Cardiac fibroblast (primary cell): ENCODE measurements around the gene SYNGR3.

Experiments
- DNase-seq, 2 donors: peaks; one replicate each; pipeline versions ENCODE4 v3.0.0 to v3.0.0-alpha.2; 2010; ENCODE audit warnings: low read depth in 2 of 2
- H3K4me3 ChIP-seq, 2 donors: replicated peaks in 1 of 2; 1 replicate in 1 of 2; 2 replicates in 1 of 2; pipeline ENCODE4 v1.5.1; 2011; ENCODE audit warnings: low read depth in 2 of 2, low read length in 2 of 2, mild to moderate bottlenecking in 2 of 2, moderate library complexity in 1 of 2
- CTCF ChIP-seq: IDR thresholded peaks from one replicate; pipeline ENCODE4 v1.5.1; 2011; ENCODE audit warnings: low read depth, mild to moderate bottlenecking, low read length, inconsistent platforms

Gene SYNGR3

GRCh38 chr16:1984347-1985225 is 5.2 kb upstream of the SYNGR3 start:
- peak in 1 of 2 donors; percentile 43 for DNase-seq
- peak overlapping the region; percentile 74 for H3K4me3 ChIP-seq
- TF ChIP-seq CTCF, result no peak

- DNase-seq, result no peak
- peak overlapping the region in 1 of 2 donors; percentile 74 for H3K4me3 ChIP-seq
- TF ChIP-seq CTCF, result no peak
Measured at GRCh38 chr16:1985466-1986150, 4.2 kb upstream of the SYNGR3 start.

GRCh38 chr16:1987198-1987597 is 2.6 kb upstream of the SYNGR3 start:
- H3K4me3 ChIP-seq, result no peak overlapping the region
- TF ChIP-seq CTCF, result no peak
- DNase-seq, result no peak

GRCh38 chr16:1990101-1990350 is 256 bp downstream of the SYNGR3 start:
- TF ChIP-seq CTCF, result no peak
- no peak overlapping the region for H3K4me3 ChIP-seq
- no peak for DNase-seq

GRCh38 chr16:1990351-1991134 is 773 bp downstream of the SYNGR3 start:
- TF ChIP-seq CTCF, result no peak
- H3K4me3 ChIP-seq, result no peak overlapping the region
- no peak for DNase-seq

- no peak for TF ChIP-seq CTCF
- no peak overlapping the region for H3K4me3 ChIP-seq
Measured at GRCh38 chr16:1991135-1991551, 1.4 kb downstream of the SYNGR3 start.

More at GRCh38 chr16:1991135-1991551, 1.4 kb downstream of the SYNGR3 start:
- no peak for DNase-seq
